Muscle layer of colon (tissue), 2 donors: ENCODE results near the gene MAST3.

Experiments
- H3K27ac ChIP-seq: one replicate; pipeline ENCODE4 v1.7.0; 2013; ENCODE audit warnings: low read depth, mild to moderate bottlenecking, low read length, moderate library complexity
- H3K27me3 ChIP-seq, 2 donors: one replicate each; pipeline ENCODE4 v1.7.0; 2013; ENCODE audit warnings: low read length in 2 of 2, mild to moderate bottlenecking in 2 of 2; ENCODE audit not compliant: insufficient read depth in 2 of 2, control insufficient read depth in 1 of 2
- H3K36me3 ChIP-seq: one replicate; pipeline ENCODE4 v1.7.0; 2013; ENCODE audit warnings: mild to moderate bottlenecking, low read length; ENCODE audit not compliant: insufficient read depth
- H3K4me1 ChIP-seq: one replicate; pipeline ENCODE4 v1.7.0; 2013; ENCODE audit warnings: mild to moderate bottlenecking, low read length; ENCODE audit not compliant: insufficient read depth
- H3K4me3 ChIP-seq, 2 donors: one replicate each; pipeline ENCODE4 v1.7.0; 2013; ENCODE audit warnings: low read length in 2 of 2, low read depth in 1 of 2, mild to moderate bottlenecking in 1 of 2, moderate library complexity in 1 of 2
- H3K9ac ChIP-seq: one replicate; pipeline ENCODE4 v1.7.0; 2013; ENCODE audit warnings: low read length
- H3K9me3 ChIP-seq: one replicate; pipeline ENCODE4 v1.7.0; 2013; ENCODE audit warnings: mild to moderate bottlenecking, low read length
- donor health status: abdominal sarcoma.
- donor health status: Adenocarcinoma of cecum.

The MAST3 gene

GRCh38 chr19:18144906-18145305, 47.3 kb downstream of the MAST3 start:
- H3K9ac ChIP-seq: no peak overlapping the region
- no peak overlapping the region for H3K4me3 ChIP-seq
- no peaks in the 10 kb centered on the region for H3K9me3 ChIP-seq
- no peak overlapping the region for H3K27ac ChIP-seq
- H3K4me1 ChIP-seq: no peaks in the 10 kb centered on the region
- H3K27me3 ChIP-seq: no peaks in the 10 kb centered on the region
- peaks cover 14% of the 10 kb centered on the region for H3K36me3 ChIP-seq

GRCh38 chr19:18145391-18145999, 47.9 kb downstream of the MAST3 start:
- Histone ChIP-seq H3K4me1 (no peaks in the 10 kb centered on the region), H3K36me3 (peaks cover 14% of the 10 kb centered on the region), H3K9me3 (no peaks in the 10 kb centered on the region)

GRCh38 chr19:18147396-18147795, 49.8 kb downstream of the MAST3 start:
- Histone ChIP-seq H3K27ac (no peak overlapping the region), H3K4me3 (no peak overlapping the region), H3K36me3 (peaks cover 10% of the 10 kb centered on the region), H3K27me3 (no peaks in the 10 kb centered on the region), H3K9ac (no peak overlapping the region), H3K4me1 (peaks cover 7% of the 10 kb centered on the region), H3K9me3 (no peaks in the 10 kb centered on the region)

More at GRCh38 chr19:18145391-18145999, 47.9 kb downstream of the MAST3 start:
- no peak overlapping the region for H3K4me3 ChIP-seq
- H3K27me3 ChIP-seq: no peaks in the 10 kb centered on the region
- no peak overlapping the region for H3K9ac ChIP-seq
- H3K27ac ChIP-seq: no peak overlapping the region

- Histone ChIP-seq H3K4me3 (no peak overlapping the region), H3K9ac (no peak overlapping the region), H3K4me1 (peaks cover 15% of the 10 kb centered on the region), H3K27ac (no peak overlapping the region), H3K9me3 (no peaks in the 10 kb centered on the region), H3K36me3 (no peaks in the 10 kb centered on the region), H3K27me3 (no peaks in the 10 kb centered on the region)
These were observed 52.0 kb downstream of the MAST3 start for GRCh38 chr19:18149596-18149975.

- H3K27ac ChIP-seq: no peak overlapping the region
- peaks cover 16% of the 10 kb centered on the region for H3K4me1 ChIP-seq
- H3K9me3 ChIP-seq: no peaks in the 10 kb centered on the region
- H3K27me3 ChIP-seq: no peaks in the 10 kb centered on the region
- no peak overlapping the region for H3K4me3 ChIP-seq
- H3K9ac ChIP-seq: no peak overlapping the region
- H3K36me3 ChIP-seq: peaks cover under 1% of the 10 kb centered on the region
These were observed 53.4 kb downstream of the MAST3 start for GRCh38 chr19:18150776-18151624.

- H3K36me3 ChIP-seq: peaks cover 5% of the 10 kb centered on the region
- H3K9ac ChIP-seq: peak overlapping the region; percentile 93
- H3K4me1 ChIP-seq: peaks cover 28% of the 10 kb centered on the region
- peak overlapping the region; percentile 96 for H3K27ac ChIP-seq
- no peaks in the 10 kb centered on the region for H3K27me3 ChIP-seq
- no peaks in the 10 kb centered on the region for H3K9me3 ChIP-seq
- H3K4me3 ChIP-seq: peak overlapping the region; percentile 46 to 74
These were observed 54.9 kb downstream of the MAST3 start for GRCh38 chr19:18152442-18152816.

- Histone ChIP-seq H3K27ac (peak within 1 kb of the TSS; percentile 96), H3K27me3 (no peaks in the 10 kb centered on the region), H3K4me3 (peak within 1 kb of the TSS; percentile 74 to 96), H3K36me3 (peaks cover 5% of the 10 kb centered on the region), H3K9me3 (no peaks in the 10 kb centered on the region), H3K4me1 (peaks cover 34% of the 10 kb centered on the region), H3K9ac (peak within 1 kb of the TSS; percentile 93)
These were observed 55.4 kb downstream of the MAST3 start, which contains the start of gene PIK3R2 for GRCh38 chr19:18152817-18153555. Gene PIK3R2 (plus strand): TSS chr19:18153163. CDS start chr19:18155880, 2,717 bp downstream.

GRCh38 chr19:18153556-18154134, 56.1 kb downstream of the MAST3 start:
- no peaks in the 10 kb centered on the region for H3K27me3 ChIP-seq
- H3K4me1 ChIP-seq: peaks cover 34% of the 10 kb centered on the region
- H3K9me3 ChIP-seq: no peaks in the 10 kb centered on the region
- H3K9ac ChIP-seq: peak overlapping the region; percentile 61
- H3K4me3 ChIP-seq: peak overlapping the region; percentile 74 to 96
- H3K27ac ChIP-seq: peak overlapping the region; percentile 96
- H3K36me3 ChIP-seq: peaks cover 5% of the 10 kb centered on the region

- no peak overlapping the region for H3K9ac ChIP-seq
- no peaks in the 10 kb centered on the region for H3K27me3 ChIP-seq
- no peaks in the 10 kb centered on the region for H3K9me3 ChIP-seq
- H3K4me3 ChIP-seq: no peak overlapping the region
- H3K4me1 ChIP-seq: peaks cover 35% of the 10 kb centered on the region
- peaks cover 5% of the 10 kb centered on the region for H3K36me3 ChIP-seq
- H3K27ac ChIP-seq: peak overlapping the region; percentile 84
These were observed 57.8 kb downstream of the MAST3 start for GRCh38 chr19:18155095-18156087.

- H3K4me1 ChIP-seq: peaks cover 40% of the 10 kb centered on the region
- H3K27me3 ChIP-seq: no peaks in the 10 kb centered on the region
- peaks cover 5% of the 10 kb centered on the region for H3K36me3 ChIP-seq
- H3K9ac ChIP-seq: no peak overlapping the region
- H3K4me3 ChIP-seq: no peak overlapping the region
- peak overlapping the region; percentile 84 for H3K27ac ChIP-seq
- H3K9me3 ChIP-seq: no peaks in the 10 kb centered on the region
These were observed 58.7 kb downstream of the MAST3 start for GRCh38 chr19:18156268-18156667.
